Neural cell (in vitro differentiated cells): ENCODE measurements around the gene NPFFR1. TPM values are rescaled to one million over a fixed set of nuclear protein-coding genes. Genes with fewer than 3 reads are reported as not detected.
"Not testable (repeated sequence)": the region's sequence is repeated elsewhere in the genome, so short reads cannot be mapped to it uniquely, and the experiment has no call there.

Source experiments
- H2AFZ ChIP-seq: fragments of 200-600, 300-800 bp; sonication (generic), shearing (Covaris generic); 2 replicates; pipeline ENCODE4 v1.6.0; 2014; ENCODE audit warnings: low read depth, mild to moderate bottlenecking, antibody characterized with exemption, low read length, moderate library complexity
- H3F3A ChIP-seq: fragments of 200-600 bp; shearing (Covaris generic); 2 replicates; pipeline ENCODE4 v1.6.1; 2016; ENCODE audit warnings: mild to moderate bottlenecking, moderate library complexity, mixed read lengths, antibody characterized with exemption, low read length; ENCODE audit not compliant: insufficient read depth, poor library complexity, severe bottlenecking
- H3K27ac ChIP-seq: fragments of 200-600, 300-800 bp; sonication (generic), shearing (Covaris generic); 2 replicates; pipeline ENCODE4 v1.5.1; 2014; ENCODE audit warnings: mild to moderate bottlenecking, low read length, moderate library complexity
- H3K27me3 ChIP-seq: fragments of 300-800, 200-600 bp; sonication (generic), shearing (Covaris generic); 2 replicates; pipeline ENCODE4 v1.6.0; 2014; ENCODE audit warnings: mild to moderate bottlenecking, low read depth, low read length, moderate library complexity; ENCODE audit not compliant: insufficient read depth
- H3K36me3 ChIP-seq: fragments of 300-800, 200-600 bp; sonication (generic), shearing (Covaris generic); 2 replicates; pipeline ENCODE4 v1.5.1; 2014; ENCODE audit warnings: mild to moderate bottlenecking, antibody characterized with exemption, low read length, moderate library complexity; ENCODE audit not compliant: insufficient read depth
- H3K4me2 ChIP-seq: fragments of 300-800, 200-600 bp; sonication (generic), shearing (Covaris generic); 2 replicates; pipeline ENCODE4 v1.6.0; 2014; ENCODE audit warnings: mild to moderate bottlenecking, low read length
- H3K4me3 ChIP-seq: fragments of 300-800, 200-600 bp; sonication (generic), shearing (Covaris generic); 2 replicates; pipeline ENCODE4 v1.5.1; 2014; ENCODE audit warnings: mild to moderate bottlenecking, low read length, moderate library complexity
- H3K79me2 ChIP-seq: fragments of 200-600 bp; shearing (Covaris generic); replicated peaks from 2 replicates; pipeline ENCODE4 v1.6.0; 2014; ENCODE audit warnings: mild to moderate bottlenecking, low read length, moderate library complexity; ENCODE audit not compliant: insufficient read depth
- H3K9ac ChIP-seq: fragments of 300-800, 200-600 bp; sonication (generic), shearing (Covaris generic); 2 replicates; pipeline ENCODE4 v1.6.1; 2016; ENCODE audit warnings: mild to moderate bottlenecking, low read length, mixed read lengths
- H3K9me2 ChIP-seq: fragments of 200-600 bp; shearing (Covaris generic); 2 replicates; pipeline ENCODE4 v1.6.1; 2016; ENCODE audit warnings: mild to moderate bottlenecking, low read length, mixed read lengths; ENCODE audit not compliant: insufficient read depth
- H3K9me3 ChIP-seq: fragments of 200-600, 300-800 bp; sonication (generic), shearing (Covaris generic); 2 replicates; pipeline ENCODE4 v1.6.1; 2016; ENCODE audit warnings: mild to moderate bottlenecking, mixed run types, low read length, moderate library complexity, mixed read lengths
- H4K20me1 ChIP-seq: fragments of 200-600 bp; shearing (Covaris generic); 2 replicates; pipeline ENCODE4 v1.6.1; 2016; ENCODE audit warnings: mild to moderate bottlenecking, mixed run types; ENCODE audit not compliant: insufficient read depth
- EP300 ChIP-seq: fragments of 450-650 bp; conservative IDR thresholded peaks from 2 replicates; pipeline ENCODE4 v1.6.1; 2014; ENCODE audit warnings: antibody characterized with exemption, mild to moderate bottlenecking, moderate library complexity; ENCODE audit not compliant: poor library complexity, severe bottlenecking
- EZH2 ChIP-seq: fragments of 200-600, 300-800 bp; shearing (Covaris generic), sonication (generic); IDR thresholded peaks from 2 replicates; pipeline ENCODE4 v1.6.1; 2014; ENCODE audit warnings: antibody characterized with exemption, low read length, borderline replicate concordance, mild to moderate bottlenecking; ENCODE audit not compliant: insufficient read depth, poor library complexity, severe bottlenecking
- MXI1 ChIP-seq: fragments of 450-650 bp; conservative IDR thresholded peaks from 2 replicates; pipeline ENCODE4 v1.6.1; 2014; ENCODE audit warnings: antibody characterized with exemption, mild to moderate bottlenecking; ENCODE audit not compliant: poor library complexity, severe bottlenecking
- POLR2AphosphoS5 ChIP-seq: IDR thresholded peaks from 2 replicates; pipeline ENCODE4 v1.6.1; 2012
- RAD21 ChIP-seq: fragments of 450-650 bp; conservative IDR thresholded peaks from 2 replicates; pipeline ENCODE4 v1.6.1; 2014; ENCODE audit warnings: antibody characterized with exemption, mild to moderate bottlenecking, moderate library complexity
- SMC3 ChIP-seq: fragments of 450-650 bp; conservative IDR thresholded peaks from 2 replicates; pipeline ENCODE4 v1.6.1; 2014; ENCODE audit warnings: antibody characterized with exemption, mild to moderate bottlenecking, moderate library complexity; ENCODE audit not compliant: poor library complexity
- TAF1 ChIP-seq: IDR thresholded peaks from 2 replicates; pipeline ENCODE4 v1.6.1; 2012; ENCODE audit warnings: low read depth
- polyA plus RNA-seq: library from polyadenylated mRNA; depleted of rRNA; stranded (reverse); fragments of >200 nt; gene quantifications from 2 replicates; pipeline ENCODE4 v1.2.3, GENCODE V29; 2014
- TF ChIP-seq, protein P1 (sequence below): IDR thresholded peaks from 2 replicates; pipeline ENCODE4 v1.6.1; 2012; ENCODE audit warnings: borderline replicate concordance
- TF ChIP-seq, protein P2 (sequence below): fragments of 450-650 bp; IDR thresholded peaks from 2 replicates; pipeline ENCODE4 v1.5.1; 2014; ENCODE audit warnings: antibody characterized with exemption, mild to moderate bottlenecking, moderate library complexity; ENCODE audit not compliant: poor library complexity, severe bottlenecking

The NPFFR1 gene
- polyA plus RNA-seq, 1 donor from 2014 or later = 0.07 TPM

DNA sequence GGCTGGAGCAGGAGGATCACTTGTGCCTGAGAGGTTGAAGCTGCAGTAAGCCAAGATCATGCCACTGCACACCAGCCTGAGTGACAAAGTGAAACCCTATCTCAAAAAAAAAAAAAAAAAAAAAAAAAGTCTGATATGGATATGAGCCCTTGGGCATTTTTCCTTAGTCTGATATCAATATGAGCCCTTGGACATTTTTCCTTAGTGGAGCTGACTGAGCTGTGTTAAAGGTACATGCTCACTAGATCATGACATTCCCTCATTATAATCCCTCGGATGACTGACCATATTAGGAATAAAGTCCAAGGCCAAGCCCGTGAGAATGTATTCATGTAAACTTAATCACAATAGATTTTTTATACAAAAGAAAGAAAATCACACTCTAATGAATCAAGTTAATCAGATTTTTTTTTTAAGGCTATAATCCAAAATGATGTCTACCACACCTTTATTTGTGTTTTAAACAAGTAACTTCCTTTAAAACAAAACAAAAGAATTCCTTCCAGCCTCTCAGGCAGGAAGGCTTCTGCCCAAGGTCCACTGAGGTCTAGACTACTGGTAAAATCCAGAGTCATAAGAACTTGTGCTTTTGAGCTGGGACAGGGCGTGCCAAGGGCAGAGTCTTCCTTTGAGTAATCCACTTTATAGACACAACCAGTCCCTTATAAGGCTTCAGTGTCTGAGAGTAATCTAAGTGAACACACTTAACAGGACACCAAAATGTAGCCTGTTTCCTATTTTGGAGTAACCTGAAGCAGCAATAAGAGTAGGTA is 56.1 kb downstream of the NPFFR1 start:
- Histone ChIP-seq H3K79me2 (peaks cover 26% of the 10 kb centered on the region), H2AFZ (no peak overlapping the region), H3K9me2 (no peaks in the 10 kb centered on the region), H3K4me2 (no peak overlapping the region), H3K27me3 (no peaks in the 10 kb centered on the region), H3K9me3 (no peaks in the 10 kb centered on the region), H3K36me3 (peaks cover 15% of the 10 kb centered on the region), H4K20me1 (no peaks in the 10 kb centered on the region), H3K9ac (no peak overlapping the region), H3K27ac (no peak overlapping the region), H3K4me3 (peak overlapping the region; percentile 10), H3F3A (no peaks in the 10 kb centered on the region)
- no peak for TF ChIP-seq POLR2AphosphoS5
- no peak for TF ChIP-seq EP300
- no peak for TF ChIP-seq MXI1
- TF ChIP-seq, protein P1, sequence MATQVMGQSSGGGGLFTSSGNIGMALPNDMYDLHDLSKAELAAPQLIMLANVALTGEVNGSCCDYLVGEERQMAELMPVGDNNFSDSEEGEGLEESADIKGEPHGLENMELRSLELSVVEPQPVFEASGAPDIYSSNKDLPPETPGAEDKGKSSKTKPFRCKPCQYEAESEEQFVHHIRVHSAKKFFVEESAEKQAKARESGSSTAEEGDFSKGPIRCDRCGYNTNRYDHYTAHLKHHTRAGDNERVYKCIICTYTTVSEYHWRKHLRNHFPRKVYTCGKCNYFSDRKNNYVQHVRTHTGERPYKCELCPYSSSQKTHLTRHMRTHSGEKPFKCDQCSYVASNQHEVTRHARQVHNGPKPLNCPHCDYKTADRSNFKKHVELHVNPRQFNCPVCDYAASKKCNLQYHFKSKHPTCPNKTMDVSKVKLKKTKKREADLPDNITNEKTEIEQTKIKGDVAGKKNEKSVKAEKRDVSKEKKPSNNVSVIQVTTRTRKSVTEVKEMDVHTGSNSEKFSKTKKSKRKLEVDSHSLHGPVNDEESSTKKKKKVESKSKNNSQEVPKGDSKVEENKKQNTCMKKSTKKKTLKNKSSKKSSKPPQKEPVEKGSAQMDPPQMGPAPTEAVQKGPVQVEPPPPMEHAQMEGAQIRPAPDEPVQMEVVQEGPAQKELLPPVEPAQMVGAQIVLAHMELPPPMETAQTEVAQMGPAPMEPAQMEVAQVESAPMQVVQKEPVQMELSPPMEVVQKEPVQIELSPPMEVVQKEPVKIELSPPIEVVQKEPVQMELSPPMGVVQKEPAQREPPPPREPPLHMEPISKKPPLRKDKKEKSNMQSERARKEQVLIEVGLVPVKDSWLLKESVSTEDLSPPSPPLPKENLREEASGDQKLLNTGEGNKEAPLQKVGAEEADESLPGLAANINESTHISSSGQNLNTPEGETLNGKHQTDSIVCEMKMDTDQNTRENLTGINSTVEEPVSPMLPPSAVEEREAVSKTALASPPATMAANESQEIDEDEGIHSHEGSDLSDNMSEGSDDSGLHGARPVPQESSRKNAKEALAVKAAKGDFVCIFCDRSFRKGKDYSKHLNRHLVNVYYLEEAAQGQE = no peak
- TF ChIP-seq, protein P2, sequence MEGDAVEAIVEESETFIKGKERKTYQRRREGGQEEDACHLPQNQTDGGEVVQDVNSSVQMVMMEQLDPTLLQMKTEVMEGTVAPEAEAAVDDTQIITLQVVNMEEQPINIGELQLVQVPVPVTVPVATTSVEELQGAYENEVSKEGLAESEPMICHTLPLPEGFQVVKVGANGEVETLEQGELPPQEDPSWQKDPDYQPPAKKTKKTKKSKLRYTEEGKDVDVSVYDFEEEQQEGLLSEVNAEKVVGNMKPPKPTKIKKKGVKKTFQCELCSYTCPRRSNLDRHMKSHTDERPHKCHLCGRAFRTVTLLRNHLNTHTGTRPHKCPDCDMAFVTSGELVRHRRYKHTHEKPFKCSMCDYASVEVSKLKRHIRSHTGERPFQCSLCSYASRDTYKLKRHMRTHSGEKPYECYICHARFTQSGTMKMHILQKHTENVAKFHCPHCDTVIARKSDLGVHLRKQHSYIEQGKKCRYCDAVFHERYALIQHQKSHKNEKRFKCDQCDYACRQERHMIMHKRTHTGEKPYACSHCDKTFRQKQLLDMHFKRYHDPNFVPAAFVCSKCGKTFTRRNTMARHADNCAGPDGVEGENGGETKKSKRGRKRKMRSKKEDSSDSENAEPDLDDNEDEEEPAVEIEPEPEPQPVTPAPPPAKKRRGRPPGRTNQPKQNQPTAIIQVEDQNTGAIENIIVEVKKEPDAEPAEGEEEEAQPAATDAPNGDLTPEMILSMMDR = no peak
- no peak for TF ChIP-seq TAF1
- no peak for TF ChIP-seq EZH2
- TF ChIP-seq SMC3 = no peak
- TF ChIP-seq RAD21 = no peak

DNA sequence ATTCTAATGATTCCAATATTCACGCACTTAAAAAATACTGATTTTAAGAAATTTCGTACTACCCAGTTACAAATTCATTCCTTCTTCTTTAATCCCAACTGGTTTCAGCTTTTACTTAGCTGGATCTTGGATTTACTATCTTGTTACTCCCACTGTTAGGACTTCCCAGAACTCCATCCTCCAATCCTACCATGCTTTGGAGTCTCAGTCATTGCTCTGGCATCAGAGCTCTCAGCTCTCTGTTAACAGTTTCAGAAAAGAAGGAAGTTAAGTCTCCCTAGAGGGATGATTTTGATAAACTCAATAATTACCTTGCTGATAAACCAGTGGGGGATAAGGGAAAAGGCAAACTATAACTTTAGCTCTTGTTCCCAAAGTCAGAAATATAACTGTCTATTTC is 60.1 kb downstream of the NPFFR1 start:
- H3K27me3 ChIP-seq = no peaks in the 10 kb centered on the region
- peaks cover 4% of the 10 kb centered on the region for H4K20me1 ChIP-seq
- peaks cover 11% of the 10 kb centered on the region for H3K36me3 ChIP-seq
- no peak overlapping the region for H3K4me2 ChIP-seq
- H3K27ac ChIP-seq = no peak overlapping the region
- TF ChIP-seq RAD21 (no peak), MXI1 (no peak), EZH2 (no peak), POLR2AphosphoS5 (no peak), TAF1 (no peak), SMC3 (no peak), EP300 (no peak)
- TF ChIP-seq, protein P2 = no peak
- H3K79me2 ChIP-seq = peaks cover 4% of the 10 kb centered on the region
- H3K9me3 ChIP-seq = no peaks in the 10 kb centered on the region
- no peak overlapping the region for H2AFZ ChIP-seq
- H3K9ac ChIP-seq = no peak overlapping the region
- H3K9me2 ChIP-seq = no peaks in the 10 kb centered on the region
- no peaks in the 10 kb centered on the region for H3F3A ChIP-seq
- H3K4me3 ChIP-seq = no peak overlapping the region

DNA sequence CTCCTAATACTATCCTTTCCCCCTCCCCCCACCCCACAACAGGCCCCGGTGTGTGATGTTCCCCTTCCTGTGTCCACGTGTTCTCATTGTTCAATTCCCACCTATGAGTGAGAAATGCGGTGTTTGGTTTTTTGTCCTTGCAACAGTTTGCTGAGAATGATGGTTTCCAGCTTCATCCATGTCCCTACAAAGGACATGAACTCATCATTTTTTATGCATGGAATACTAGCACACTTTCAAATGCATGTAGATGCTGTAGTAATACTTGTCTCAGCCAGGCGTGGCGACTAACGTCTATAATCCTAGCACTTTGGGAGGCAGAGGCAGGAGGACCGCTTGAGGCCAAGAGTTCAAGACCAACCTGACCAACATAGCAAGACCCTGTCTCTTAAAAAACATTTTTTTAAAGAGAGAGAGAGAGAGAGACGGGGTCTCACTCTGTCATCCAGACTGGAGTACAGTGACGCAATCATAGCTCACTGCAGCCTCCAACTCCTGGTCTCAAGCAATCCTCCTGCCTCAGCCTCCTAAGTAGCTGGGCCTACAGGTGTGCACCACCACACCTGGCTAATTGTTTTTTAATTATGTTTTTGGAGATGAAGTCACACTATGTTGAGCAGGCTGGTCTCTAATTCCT is 60.9 kb downstream of the NPFFR1 start:
- H3K27me3 ChIP-seq, H3K4me2 ChIP-seq, H3F3A ChIP-seq, H3K4me3 ChIP-seq, H3K9ac ChIP-seq, H3K36me3 ChIP-seq, H2AFZ ChIP-seq, H3K79me2 ChIP-seq, H3K9me2 ChIP-seq, H3K27ac ChIP-seq, H4K20me1 ChIP-seq, H3K9me3 ChIP-seq: not testable (repeated sequence)
